ENCODE data around the gene MTF1.
"Not testable (repeated sequence)": the region's sequence is repeated elsewhere in the genome, so short reads cannot be mapped to it uniquely, and the experiment has no call there.

The MTF1 gene

GRCh38 chr1:37792943-37793686 lies 66.3 kb downstream of the MTF1 start:
- Histone ChIP-seq H3K36me3 (ENCODE audit: insufficient read depth, insufficient read length, low read length) (peaks cover 5% of the 10 kb centered on the region), H3K4me3 (ENCODE audit: insufficient read length, low read depth) (no peak overlapping the region), H3K4me1 (ENCODE audit: insufficient read depth, insufficient read length) (peaks cover 10% of the 10 kb centered on the region), H3K9me3 (ENCODE audit: insufficient read depth, low read length) (no peaks in the 10 kb centered on the region), H3K9ac (ENCODE audit: insufficient read length, low read depth) (peak overlapping the region; percentile 29), H3K27me3 (ENCODE audit: insufficient read depth, insufficient read length) (peaks cover 57% of the 10 kb centered on the region)
- TF ChIP-seq YY1 (IDR thresholded peaks at IDR 0.05; ENCODE audit: insufficient read depth, insufficient read length) (no peak), SUZ12 (IDR thresholded peaks at IDR 0.05; ENCODE audit: extremely low read depth, insufficient read depth, insufficient read length) (no peak), ZNF274 (IDR thresholded peaks at IDR 0.05; ENCODE audit: low read depth, low read length) (no peak)
- no peak for DNase-seq (ENCODE audit: low read depth, low spot score)

GRCh38 chr1:37782491-37782890 lies 76.9 kb downstream of the MTF1 start:
- TF ChIP-seq ZNF274 (IDR thresholded peaks at IDR 0.05; ENCODE audit: low read depth, low read length) (no peak), SUZ12 (IDR thresholded peaks at IDR 0.05; ENCODE audit: extremely low read depth, insufficient read depth, insufficient read length) (no peak), YY1 (IDR thresholded peaks at IDR 0.05; ENCODE audit: insufficient read depth, insufficient read length) (no peak)
- Histone ChIP-seq H3K9me3 (ENCODE audit: insufficient read depth, low read length) (no peaks in the 10 kb centered on the region), H3K9ac (ENCODE audit: insufficient read length, low read depth) (no peak overlapping the region), H3K4me3 (ENCODE audit: insufficient read length, low read depth) (no peak overlapping the region), H3K4me1 (ENCODE audit: insufficient read depth, insufficient read length) (no peaks in the 10 kb centered on the region), H3K36me3 (ENCODE audit: insufficient read depth, insufficient read length, low read length) (no peaks in the 10 kb centered on the region), H3K27me3 (ENCODE audit: insufficient read depth, insufficient read length) (no peaks in the 10 kb centered on the region)
- DNase-seq (ENCODE audit: low read depth, low spot score) = no peak

DNA sequence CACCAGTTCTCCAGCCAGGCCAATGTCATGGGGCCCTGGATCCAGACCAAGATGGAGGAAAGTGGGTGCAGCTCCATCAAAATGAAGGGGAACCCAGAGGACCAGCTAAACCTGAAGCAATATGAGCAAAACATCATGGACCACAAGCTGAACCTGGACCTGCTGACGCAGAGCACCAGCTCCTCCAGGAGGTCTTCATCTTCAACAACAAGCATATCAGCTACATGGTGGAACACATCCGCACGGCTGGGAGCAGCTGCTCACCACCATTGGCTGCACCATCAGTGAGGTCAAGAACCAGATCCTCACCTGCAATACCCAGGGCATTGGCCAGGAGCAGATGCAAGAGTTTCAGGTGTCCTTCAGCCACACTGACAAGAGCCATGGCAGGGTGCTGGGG lies 80.7 kb downstream of the MTF1 start:
- Histone ChIP-seq H3K4me3 (ENCODE audit: insufficient read length, low read depth) (no peak overlapping the region), H3K9ac (ENCODE audit: insufficient read length, low read depth) (no peak overlapping the region), H3K4me1 (ENCODE audit: insufficient read depth, insufficient read length) (no peaks in the 10 kb centered on the region), H3K9me3 (ENCODE audit: insufficient read depth, low read length) (no peaks in the 10 kb centered on the region), H3K27me3 (ENCODE audit: insufficient read depth, insufficient read length) (peaks cover 3% of the 10 kb centered on the region), H3K36me3 (ENCODE audit: insufficient read depth, insufficient read length, low read length) (no peaks in the 10 kb centered on the region)
- no peak for DNase-seq (ENCODE audit: low read depth, low spot score)
- TF ChIP-seq SUZ12 (IDR thresholded peaks at IDR 0.05; ENCODE audit: extremely low read depth, insufficient read depth, insufficient read length) (no peak), ZNF274 (IDR thresholded peaks at IDR 0.05; ENCODE audit: low read depth, low read length) (no peak), YY1 (IDR thresholded peaks at IDR 0.05; ENCODE audit: insufficient read depth, insufficient read length) (no peak)

DNA sequence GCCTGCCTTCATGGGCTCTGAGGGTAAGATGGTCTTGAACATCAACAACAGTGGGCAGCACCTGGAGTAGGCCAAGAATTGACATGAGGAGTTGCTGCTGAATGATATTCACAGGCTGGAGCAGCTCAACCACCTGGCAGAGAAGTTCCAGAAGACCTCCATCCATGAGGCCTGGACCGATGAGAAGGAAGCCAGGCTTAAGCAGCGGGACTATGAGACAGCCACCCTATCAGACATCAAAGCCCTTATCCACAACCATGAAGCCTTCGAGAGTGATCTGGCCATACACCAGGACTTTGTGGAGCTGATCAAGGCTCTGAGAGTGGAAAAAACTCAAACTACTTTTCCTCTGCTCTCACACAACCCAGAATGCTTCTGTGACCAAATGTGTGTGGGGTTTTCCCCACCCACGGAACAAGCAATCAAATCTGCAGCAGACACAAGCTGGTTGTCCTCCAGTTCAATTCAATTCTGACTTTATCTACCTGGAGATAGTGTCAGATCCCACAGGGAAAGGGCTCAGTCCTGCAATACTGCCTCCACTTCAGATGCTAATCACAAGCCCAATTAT lies 82.4 kb downstream of the MTF1 start:
- Histone ChIP-seq H3K4me3 (ENCODE audit: insufficient read length, low read depth) (no peak overlapping the region), H3K9me3 (ENCODE audit: insufficient read depth, low read length) (no peaks in the 10 kb centered on the region), H3K9ac (ENCODE audit: insufficient read length, low read depth) (no peak overlapping the region), H3K4me1 (ENCODE audit: insufficient read depth, insufficient read length) (no peaks in the 10 kb centered on the region), H3K27me3 (ENCODE audit: insufficient read depth, insufficient read length) (peaks cover 6% of the 10 kb centered on the region), H3K36me3 (ENCODE audit: insufficient read depth, insufficient read length, low read length) (no peaks in the 10 kb centered on the region)
- no peak for DNase-seq (ENCODE audit: low read depth, low spot score)
- no peak for TF ChIP-seq SUZ12 (IDR thresholded peaks at IDR 0.05; ENCODE audit: extremely low read depth, insufficient read depth, insufficient read length)
- no peak for TF ChIP-seq YY1 (IDR thresholded peaks at IDR 0.05; ENCODE audit: insufficient read depth, insufficient read length)
- no peak for TF ChIP-seq ZNF274 (IDR thresholded peaks at IDR 0.05; ENCODE audit: low read depth, low read length)

DNA sequence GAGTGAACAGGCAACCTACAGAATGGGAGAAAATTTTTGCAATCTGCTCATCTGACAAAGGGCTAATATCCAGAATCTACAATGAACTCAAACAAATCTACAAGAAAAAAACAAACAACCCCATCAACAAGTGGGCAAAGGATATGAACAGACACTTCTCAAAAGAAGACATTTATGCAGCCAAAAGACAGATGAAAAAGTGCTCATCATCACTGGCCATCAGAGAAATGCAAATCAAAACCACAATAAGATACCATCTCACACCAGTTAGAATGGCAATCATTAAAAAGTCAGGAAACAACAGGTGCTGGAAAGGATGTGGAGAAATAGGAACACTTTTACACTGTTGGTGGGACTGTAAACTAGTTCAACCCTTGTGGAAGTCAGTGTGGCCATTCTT lies 88.0 kb downstream of the MTF1 start:
- H3K9ac ChIP-seq (ENCODE audit: insufficient read length, low read depth); H3K4me3 ChIP-seq (ENCODE audit: insufficient read length, low read depth); H3K36me3 ChIP-seq (ENCODE audit: insufficient read depth, insufficient read length, low read length); H3K4me1 ChIP-seq (ENCODE audit: insufficient read depth, insufficient read length); DNase-seq (ENCODE audit: low read depth, low spot score); H3K9me3 ChIP-seq (ENCODE audit: insufficient read depth, low read length): not testable (repeated sequence)
- peaks cover 50% of the 10 kb centered on the region for H3K27me3 ChIP-seq (ENCODE audit: insufficient read depth, insufficient read length)

- peak; percentile 39 for DNase-seq (ENCODE audit: low read depth, low spot score)
- TF ChIP-seq SUZ12 (IDR thresholded peaks at IDR 0.05; ENCODE audit: extremely low read depth, insufficient read depth, insufficient read length) (no peak), ZNF274 (IDR thresholded peaks at IDR 0.05; ENCODE audit: low read depth, low read length) (no peak), YY1 (IDR thresholded peaks at IDR 0.05; ENCODE audit: insufficient read depth, insufficient read length) (no peak)
- Histone ChIP-seq H3K4me3 (ENCODE audit: insufficient read length, low read depth) (no peak overlapping the region), H3K4me1 (ENCODE audit: insufficient read depth, insufficient read length) (peaks cover 15% of the 10 kb centered on the region), H3K27me3 (ENCODE audit: insufficient read depth, insufficient read length) (peaks cover 89% of the 10 kb centered on the region), H3K9ac (ENCODE audit: insufficient read length, low read depth) (no peak overlapping the region), H3K9me3 (ENCODE audit: insufficient read depth, low read length) (no peaks in the 10 kb centered on the region), H3K36me3 (ENCODE audit: insufficient read depth, insufficient read length, low read length) (no peaks in the 10 kb centered on the region)
Observed at GRCh38 chr1:37767488-37767887, 91.9 kb downstream of the MTF1 start.

DNA sequence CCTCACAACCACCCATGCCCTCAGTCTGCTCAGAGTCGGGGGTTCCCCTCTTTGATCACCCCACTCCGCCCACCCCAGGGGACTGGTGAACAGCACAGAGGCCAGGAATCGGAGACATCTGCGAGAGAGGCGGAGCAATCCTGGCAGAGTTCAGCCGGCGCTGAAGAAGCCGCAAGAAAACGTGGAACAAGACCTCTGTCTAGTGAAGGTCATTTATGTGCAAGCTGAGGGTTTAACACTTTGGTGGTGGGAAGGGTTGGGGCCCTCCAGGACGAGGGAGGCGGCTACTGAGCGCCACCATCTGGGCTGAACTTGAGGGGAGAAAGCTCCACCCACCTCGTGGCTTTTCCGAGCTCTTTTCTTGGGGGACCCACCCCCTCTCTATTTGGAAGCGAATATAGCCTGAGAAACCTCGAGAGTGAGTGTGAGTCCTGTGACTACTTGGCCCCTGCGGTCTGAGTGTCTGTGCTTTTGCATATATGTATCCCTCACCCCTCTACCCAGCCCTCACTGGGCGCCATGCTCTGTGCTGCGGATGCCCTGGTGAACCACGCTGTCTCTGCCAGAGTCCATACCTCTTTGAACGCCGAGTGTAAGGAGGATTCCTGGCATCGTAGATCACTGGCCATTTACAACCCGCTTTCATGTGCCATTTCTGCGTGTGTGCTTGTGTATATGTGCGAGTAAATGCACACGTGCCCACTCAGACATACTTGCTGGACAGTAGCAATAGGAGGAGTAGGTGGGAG lies 93.3 kb downstream of the MTF1 start:
- Histone ChIP-seq H3K9me3 (ENCODE audit: insufficient read depth, low read length) (no peaks in the 10 kb centered on the region), H3K4me3 (ENCODE audit: insufficient read length, low read depth) (no peak overlapping the region), H3K27me3 (ENCODE audit: insufficient read depth, insufficient read length) (peaks cover 99% of the 10 kb centered on the region), H3K36me3 (ENCODE audit: insufficient read depth, insufficient read length, low read length) (no peaks in the 10 kb centered on the region), H3K4me1 (ENCODE audit: insufficient read depth, insufficient read length) (peaks cover 15% of the 10 kb centered on the region), H3K9ac (ENCODE audit: insufficient read length, low read depth) (no peak overlapping the region)
- DNase-seq (ENCODE audit: low read depth, low spot score) = no peak
- TF ChIP-seq ZNF274 (IDR thresholded peaks at IDR 0.05; ENCODE audit: low read depth, low read length) (no peak), SUZ12 (IDR thresholded peaks at IDR 0.05; ENCODE audit: extremely low read depth, insufficient read depth, insufficient read length) (no peak), YY1 (IDR thresholded peaks at IDR 0.05; ENCODE audit: insufficient read depth, insufficient read length) (no peak)
